ENCODE data around the gene SOX6.

The SOX6 gene

DNA sequence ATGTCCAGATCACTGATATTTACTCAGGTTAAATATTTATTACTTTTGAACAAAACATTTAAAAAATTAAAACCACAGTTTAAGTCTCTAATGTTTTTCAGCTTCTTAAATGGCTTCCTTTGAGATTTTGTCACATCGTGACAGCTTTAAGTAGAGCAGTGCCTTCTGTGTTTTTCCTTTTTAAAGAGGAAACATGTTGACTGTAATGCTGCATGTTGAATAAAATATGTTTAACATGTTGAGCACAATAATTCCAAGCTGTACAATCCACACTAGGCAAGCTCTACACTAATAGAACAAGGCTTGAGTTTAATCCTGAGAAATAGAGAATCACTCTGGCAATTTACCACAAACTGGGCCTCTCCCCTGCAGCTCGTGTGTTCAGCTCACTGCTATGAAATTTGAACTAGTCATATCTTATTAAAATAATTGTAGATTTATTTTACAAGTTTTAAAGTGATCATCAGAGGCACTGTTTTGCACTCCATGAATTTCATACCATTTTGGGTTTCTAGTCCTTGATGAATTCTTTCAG lies 368.3 kb downstream of the SOX6 start:
- H3K36me3 ChIP-seq (ENCODE audit: insufficient read depth, low read length), result no peaks in the 10 kb centered on the region
- H3K9me3 ChIP-seq (ENCODE audit: low read length), result no peaks in the 10 kb centered on the region
- no peak overlapping the region for H3K9ac ChIP-seq (ENCODE audit: low read length)
- no peak for TF ChIP-seq EZH2 (IDR thresholded peaks at IDR 0.05; ENCODE audit: borderline replicate concordance, low read length)
- TF ChIP-seq, protein P1, sequence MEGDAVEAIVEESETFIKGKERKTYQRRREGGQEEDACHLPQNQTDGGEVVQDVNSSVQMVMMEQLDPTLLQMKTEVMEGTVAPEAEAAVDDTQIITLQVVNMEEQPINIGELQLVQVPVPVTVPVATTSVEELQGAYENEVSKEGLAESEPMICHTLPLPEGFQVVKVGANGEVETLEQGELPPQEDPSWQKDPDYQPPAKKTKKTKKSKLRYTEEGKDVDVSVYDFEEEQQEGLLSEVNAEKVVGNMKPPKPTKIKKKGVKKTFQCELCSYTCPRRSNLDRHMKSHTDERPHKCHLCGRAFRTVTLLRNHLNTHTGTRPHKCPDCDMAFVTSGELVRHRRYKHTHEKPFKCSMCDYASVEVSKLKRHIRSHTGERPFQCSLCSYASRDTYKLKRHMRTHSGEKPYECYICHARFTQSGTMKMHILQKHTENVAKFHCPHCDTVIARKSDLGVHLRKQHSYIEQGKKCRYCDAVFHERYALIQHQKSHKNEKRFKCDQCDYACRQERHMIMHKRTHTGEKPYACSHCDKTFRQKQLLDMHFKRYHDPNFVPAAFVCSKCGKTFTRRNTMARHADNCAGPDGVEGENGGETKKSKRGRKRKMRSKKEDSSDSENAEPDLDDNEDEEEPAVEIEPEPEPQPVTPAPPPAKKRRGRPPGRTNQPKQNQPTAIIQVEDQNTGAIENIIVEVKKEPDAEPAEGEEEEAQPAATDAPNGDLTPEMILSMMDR (IDR thresholded peaks at IDR 0.05; ENCODE audit: low read length), result no peak
- H4K20me1 ChIP-seq (ENCODE audit: insufficient read depth, low read length), result no peaks in the 10 kb centered on the region
- H3K9me2 ChIP-seq (ENCODE audit: low read depth, low read length), result no peaks in the 10 kb centered on the region
- no peaks in the 10 kb centered on the region for H3K79me2 ChIP-seq (ENCODE audit: insufficient read depth, low read length)
- H3K4me2 ChIP-seq (ENCODE audit: low read length), result no peak overlapping the region
- H2AFZ ChIP-seq (ENCODE audit: low read length), result no peak overlapping the region
- H3K27ac ChIP-seq (ENCODE audit: low read depth, low read length, poor library complexity, severe bottlenecking), result no peak overlapping the region
- no peaks in the 10 kb centered on the region for H3K4me1 ChIP-seq (ENCODE audit: insufficient read depth, low read length, severe bottlenecking)
- H3K27me3 ChIP-seq (ENCODE audit: insufficient read depth, low read length), result no peaks in the 10 kb centered on the region
- no peaks in the 10 kb centered on the region for H3F3A ChIP-seq (ENCODE audit: insufficient read depth, low read length)
- no peak overlapping the region for H3K4me3 ChIP-seq (ENCODE audit: low read depth, low read length, poor library complexity, severe bottlenecking)

DNA sequence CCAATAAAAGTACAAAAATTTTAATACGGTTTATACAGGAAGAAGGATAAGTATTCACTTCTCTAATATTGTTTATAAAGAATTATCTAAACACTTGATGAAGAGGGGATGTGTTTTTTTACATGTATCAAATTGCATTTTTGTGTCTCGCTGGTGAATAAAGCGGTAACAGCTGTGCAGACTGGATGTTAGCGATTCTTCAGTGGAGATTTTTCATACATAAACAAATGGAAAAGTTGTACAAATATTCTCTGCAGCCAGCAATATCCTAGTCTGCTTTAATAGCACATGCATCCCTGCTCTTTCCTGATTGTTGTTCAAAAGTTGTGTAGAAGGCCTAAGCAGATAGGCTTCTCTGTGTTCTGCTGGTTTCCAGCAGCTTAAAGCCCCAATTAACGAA lies 369.3 kb downstream of the SOX6 start:
- H3K9me3 ChIP-seq (ENCODE audit: low read length), result no peaks in the 10 kb centered on the region
- no peaks in the 10 kb centered on the region for H3K9me2 ChIP-seq (ENCODE audit: low read depth, low read length)
- TF ChIP-seq, protein P1 (IDR thresholded peaks at IDR 0.05; ENCODE audit: low read length), result no peak
- TF ChIP-seq EZH2 (IDR thresholded peaks at IDR 0.05; ENCODE audit: borderline replicate concordance, low read length), result no peak
- H2AFZ ChIP-seq (ENCODE audit: low read length), result no peak overlapping the region
- H3F3A ChIP-seq (ENCODE audit: insufficient read depth, low read length), result no peaks in the 10 kb centered on the region
- no peak overlapping the region for H3K4me2 ChIP-seq (ENCODE audit: low read length)
- H3K27ac ChIP-seq (ENCODE audit: low read depth, low read length, poor library complexity, severe bottlenecking), result no peak overlapping the region
- no peaks in the 10 kb centered on the region for H3K79me2 ChIP-seq (ENCODE audit: insufficient read depth, low read length)
- no peak overlapping the region for H3K4me3 ChIP-seq (ENCODE audit: low read depth, low read length, poor library complexity, severe bottlenecking)
- no peaks in the 10 kb centered on the region for H3K27me3 ChIP-seq (ENCODE audit: insufficient read depth, low read length)
- H4K20me1 ChIP-seq (ENCODE audit: insufficient read depth, low read length), result no peaks in the 10 kb centered on the region
- H3K4me1 ChIP-seq (ENCODE audit: insufficient read depth, low read length, severe bottlenecking), result no peaks in the 10 kb centered on the region
- H3K36me3 ChIP-seq (ENCODE audit: insufficient read depth, low read length), result no peaks in the 10 kb centered on the region
- no peak overlapping the region for H3K9ac ChIP-seq (ENCODE audit: low read length)

DNA sequence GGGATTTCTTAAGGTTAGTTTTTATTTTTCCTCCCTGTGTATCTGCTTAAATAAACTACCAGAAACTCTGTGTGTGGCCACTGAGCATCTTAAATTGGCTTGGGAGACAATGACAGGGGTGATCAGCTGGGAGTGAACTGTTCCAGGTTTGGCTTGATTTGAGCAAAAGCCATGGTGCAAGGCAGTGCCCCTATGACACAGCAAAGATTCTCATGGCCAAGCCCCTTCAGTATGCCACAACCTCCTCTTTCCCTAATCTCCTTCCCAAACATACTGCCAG lies 370.5 kb downstream of the SOX6 start:
- Histone ChIP-seq H3K9ac (ENCODE audit: low read length) (no peak overlapping the region), H3F3A (ENCODE audit: insufficient read depth, low read length) (no peaks in the 10 kb centered on the region), H3K4me3 (ENCODE audit: low read depth, low read length, poor library complexity, severe bottlenecking) (no peak overlapping the region), H3K27ac (ENCODE audit: low read depth, low read length, poor library complexity, severe bottlenecking) (no peak overlapping the region), H3K36me3 (ENCODE audit: insufficient read depth, low read length) (no peaks in the 10 kb centered on the region), H3K9me3 (ENCODE audit: low read length) (no peaks in the 10 kb centered on the region), H4K20me1 (ENCODE audit: insufficient read depth, low read length) (no peaks in the 10 kb centered on the region), H3K79me2 (ENCODE audit: insufficient read depth, low read length) (no peaks in the 10 kb centered on the region), H3K4me1 (ENCODE audit: insufficient read depth, low read length, severe bottlenecking) (no peaks in the 10 kb centered on the region), H3K4me2 (ENCODE audit: low read length) (no peak overlapping the region), H3K9me2 (ENCODE audit: low read depth, low read length) (no peaks in the 10 kb centered on the region), H2AFZ (ENCODE audit: low read length) (no peak overlapping the region), H3K27me3 (ENCODE audit: insufficient read depth, low read length) (no peaks in the 10 kb centered on the region)
- no peak for TF ChIP-seq EZH2 (IDR thresholded peaks at IDR 0.05; ENCODE audit: borderline replicate concordance, low read length)
- TF ChIP-seq, protein P1 (IDR thresholded peaks at IDR 0.05; ENCODE audit: low read length), result no peak
